H1 (cell line): ENCODE data around the gene PECR. TPM values are rescaled to one million over a fixed set of nuclear protein-coding genes. Genes with fewer than 3 reads are reported as not detected.

ENCODE experiments used
- CTCF ChIA-PET: fragments of 300-600 bp; sonication (Branson Sonifier 250); formaldehyde crosslinking; loops from one replicate; lab custom pipeline; 2021; ENCODE audit not compliant: partially characterized antibody; lab: Charles Lee
- POLR2A ChIA-PET: fragments of 300-600 bp; sonication (Branson Sonifier 250); formaldehyde crosslinking; loops from one replicate; lab custom pipeline; 2021; ENCODE audit warnings: inconsistent platforms; ENCODE audit not compliant: partially characterized antibody; lab: Charles Lee
- DNase-seq, 2 experiments: peaks; one replicate each; pipeline versions ENCODE4 v3.0.0 to v3.0.0-alpha.2; 2010 to 2022; ENCODE audit warnings: low spot score in 2 of 2, low read depth in 1 of 2, mixed read lengths in 1 of 2
- FAIRE-seq: peaks from 2 replicates; lab custom pipeline; 2011; peaks lifted over from hg19 to GRCh38; lab: Jason Lieb, UNC
- H2AFZ ChIP-seq: 2 replicates; pipeline ENCODE4 v1.8.1; 2012; ENCODE audit warnings: low read length, inconsistent platforms
- H2AK5ac ChIP-seq: 2 replicates; pipeline ENCODE4 v1.6.1; 2013; ENCODE audit warnings: low read depth, low read length
- H2BK120ac ChIP-seq: replicated peaks from 2 replicates; pipeline ENCODE3; 2013; ENCODE audit warnings: low read depth, low read length, inconsistent platforms
- H2BK12ac ChIP-seq: 2 replicates; pipeline ENCODE4 v1.6.1; 2013; ENCODE audit warnings: low read depth, low read length
- H2BK15ac ChIP-seq: 2 replicates; pipeline ENCODE4 v1.6.1; 2013; ENCODE audit warnings: low read length
- H2BK20ac ChIP-seq: 2 replicates; pipeline ENCODE4 v1.6.1; 2013; ENCODE audit warnings: low read length
- H2BK5ac ChIP-seq: 2 replicates; pipeline ENCODE4 v1.6.1; 2013; ENCODE audit warnings: low read depth, low read length
- H3K14ac ChIP-seq: 2 replicates; pipeline ENCODE4 v1.6.1; 2013; ENCODE audit warnings: inconsistent platforms; ENCODE audit not compliant: insufficient read length
- H3K18ac ChIP-seq: 2 replicates; pipeline ENCODE4 v1.6.1; 2013; ENCODE audit warnings: low read length; ENCODE audit errors: extremely low read depth
- H3K23ac ChIP-seq: 2 replicates; pipeline ENCODE4 v1.6.1; 2013; ENCODE audit warnings: inconsistent platforms; ENCODE audit not compliant: insufficient read length
- H3K23me2 ChIP-seq: 2 replicates; pipeline ENCODE4 v1.6.1; 2013; ENCODE audit warnings: low read depth, low read length
- H3K27ac ChIP-seq: 2 replicates; pipeline ENCODE4 v1.6.1; 2011; ENCODE audit warnings: low read depth, low read length, inconsistent platforms
- H3K27me3 ChIP-seq, 4 experiments: replicated peaks in 1 of 4; 1 replicate in 1 of 4; 2 replicates in 3 of 4; pipeline versions ENCODE4 v1.6.1 to v1.8.1; 2011 to 2013; ENCODE audit warnings: low read length in 3 of 4, mild to moderate bottlenecking in 3 of 4, inconsistent platforms in 2 of 4, mixed read lengths in 2 of 4, moderate library complexity in 1 of 4; ENCODE audit not compliant: control insufficient read depth in 3 of 4, insufficient read depth in 3 of 4; ENCODE audit errors: extremely low read depth in 1 of 4
- H3K36me3 ChIP-seq, 4 experiments: 2 replicates each; pipeline versions ENCODE4 v1.6.1 to v1.8.1; 2011 to 2013; ENCODE audit warnings: mild to moderate bottlenecking in 4 of 4, low read length in 3 of 4, moderate library complexity in 2 of 4, control low read depth in 1 of 4, inconsistent platforms in 1 of 4; ENCODE audit not compliant: insufficient read depth in 4 of 4, control insufficient read depth in 2 of 4
- H3K4ac ChIP-seq: replicated peaks from 2 replicates; pipeline ENCODE3; 2013; ENCODE audit warnings: low read length, low read depth, mixed read lengths, inconsistent platforms; ENCODE audit not compliant: insufficient read length
- H3K4me1 ChIP-seq, 4 experiments: replicated peaks in 1 of 4; 1 replicate in 1 of 4; 2 replicates in 3 of 4; pipeline versions ENCODE4 v1.6.1 to v1.8.1; 2011 to 2013; ENCODE audit warnings: low read length in 3 of 4, inconsistent platforms in 2 of 4, mixed read lengths in 1 of 4; ENCODE audit not compliant: insufficient read depth in 4 of 4, control insufficient read depth in 3 of 4
- H3K4me2 ChIP-seq, 2 experiments: 2 replicates each; pipeline versions ENCODE4 v1.6.1 to v1.8.1; 2011 to 2013; ENCODE audit warnings: low read depth in 2 of 2, low read length in 2 of 2, control low read depth in 1 of 2, inconsistent platforms in 1 of 2, mild to moderate bottlenecking in 1 of 2; ENCODE audit not compliant: insufficient read depth in 1 of 2
- H3K4me3 ChIP-seq, 4 experiments: fragments of 200-600, 300-600 bp in 1 of 4; sonication (generic), shearing (Covaris generic), sonication (Bioruptor Twin) in 1 of 4; 2 replicates each; pipeline versions ENCODE4 v1.5.1 to v1.8.1; 2011 to 2016; ENCODE audit warnings: low read length in 4 of 4, low read depth in 3 of 4, control low read depth in 2 of 4, inconsistent platforms in 2 of 4, mild to moderate bottlenecking in 2 of 4, mixed read lengths in 1 of 4, moderate library complexity in 1 of 4; ENCODE audit not compliant: insufficient read depth in 2 of 4; ENCODE audit errors: extremely low read depth in 1 of 4
- H3K56ac ChIP-seq: replicated peaks from 2 replicates; pipeline ENCODE3; 2013; ENCODE audit warnings: low read depth, mild to moderate bottlenecking, mixed read lengths, low read length, inconsistent platforms; ENCODE audit not compliant: insufficient read length
- H3K79me1 ChIP-seq: 2 replicates; pipeline ENCODE4 v1.6.1; 2013; ENCODE audit warnings: low read depth, low read length, control low read depth
- H3K79me2 ChIP-seq, 2 experiments: 2 replicates each; pipeline versions ENCODE4 v1.6.1 to v1.8.1; 2012 to 2013; ENCODE audit warnings: low read length in 2 of 2, mild to moderate bottlenecking in 2 of 2, inconsistent platforms in 1 of 2; ENCODE audit not compliant: insufficient read depth in 2 of 2, control insufficient read depth in 1 of 2
- H3K9ac ChIP-seq, 4 experiments: replicated peaks in 1 of 4; 1 replicate in 1 of 4; 2 replicates in 3 of 4; pipeline versions ENCODE4 v1.6.1 to v1.8.1; 2011 to 2013; ENCODE audit warnings: low read depth in 3 of 4, low read length in 3 of 4, control low read depth in 2 of 4, mild to moderate bottlenecking in 2 of 4, moderate library complexity in 2 of 4, inconsistent platforms in 1 of 4; ENCODE audit errors: extremely low read depth in 1 of 4
- H3K9me3 ChIP-seq, 2 experiments: 2 replicates each; pipeline versions ENCODE4 v1.6.1 to v1.8.1; 2012 to 2013; ENCODE audit warnings: mild to moderate bottlenecking in 2 of 2, moderate library complexity in 2 of 2, control low read depth in 1 of 2, inconsistent platforms in 1 of 2, low read depth in 1 of 2, low read length in 1 of 2, mixed read lengths in 1 of 2; ENCODE audit not compliant: insufficient read depth in 2 of 2
- H4K20me1 ChIP-seq, 2 experiments: replicated peaks in 1 of 2; 2 replicates each; pipeline versions ENCODE3 to v1.8.1; 2011 to 2013; ENCODE audit warnings: inconsistent platforms in 2 of 2, low read length in 2 of 2, mild to moderate bottlenecking in 1 of 2; ENCODE audit not compliant: insufficient read depth in 2 of 2, control insufficient read depth in 1 of 2
- H4K5ac ChIP-seq: 2 replicates; pipeline ENCODE4 v1.6.1; 2013; ENCODE audit warnings: low read length, low read depth, mixed read lengths, inconsistent platforms; ENCODE audit not compliant: insufficient read length
- H4K8ac ChIP-seq: 2 replicates; pipeline ENCODE4 v1.8.0; 2013; ENCODE audit warnings: mild to moderate bottlenecking, moderate library complexity, low read length, inconsistent platforms; ENCODE audit not compliant: insufficient read depth; ENCODE audit errors: extremely low read depth
- H4K91ac ChIP-seq: replicated peaks from 2 replicates; pipeline ENCODE3; 2013; ENCODE audit warnings: low read length, mixed read lengths, inconsistent platforms; ENCODE audit not compliant: insufficient read length
- BRCA1 ChIP-seq: IDR thresholded peaks from 2 replicates; pipeline ENCODE4 v1.6.1; 2012; ENCODE audit warnings: low read depth, low read length, improper control_type of control experiment
- CEBPB ChIP-seq: IDR thresholded peaks from 2 replicates; pipeline ENCODE4 v1.6.1; 2012; ENCODE audit warnings: low read depth, low read length
- CHD1 ChIP-seq: IDR thresholded peaks from 2 replicates; pipeline ENCODE4 v1.6.1; 2012; ENCODE audit warnings: low read depth, low read length, improper control_type of control experiment
- GTF2F1 ChIP-seq: IDR thresholded peaks from 2 replicates; pipeline ENCODE4 v1.6.1; 2012; ENCODE audit warnings: low read depth, low read length, improper control_type of control experiment, borderline replicate concordance
- HDAC2 ChIP-seq, 2 experiments: fragments of 300-600 bp in 1 of 2; sonication (generic) in 1 of 2; IDR thresholded peaks; 2 replicates each; pipeline ENCODE4 v1.6.1; 2011 to 2012; ENCODE audit warnings: low read depth in 2 of 2, low read length in 2 of 2, mild to moderate bottlenecking in 2 of 2, moderate library complexity in 2 of 2, borderline replicate concordance in 1 of 2, inconsistent platforms in 1 of 2
- MAFK ChIP-seq: IDR thresholded peaks from 2 replicates; pipeline ENCODE4 v1.6.1; 2012; ENCODE audit warnings: low read depth, mild to moderate bottlenecking, improper control_type of control experiment, low read length
- PHF8 ChIP-seq: fragments of 200-600 bp; sonication (generic); conservative IDR thresholded peaks from 2 replicates; pipeline ENCODE4 v1.7.1; 2012; ENCODE audit warnings: low read depth, mild to moderate bottlenecking, inconsistent platforms, low read length, moderate library complexity
- SUZ12 ChIP-seq: fragments of 200-600 bp; sonication (generic); IDR thresholded peaks from 2 replicates; pipeline ENCODE4 v1.6.1; 2012; ENCODE audit warnings: mild to moderate bottlenecking, inconsistent platforms, low read length, moderate library complexity, mixed read lengths
- TAF7 ChIP-seq: optimal IDR thresholded peaks from 2 replicates; pipeline ENCODE3; 2011; ENCODE audit warnings: low read depth, mild to moderate bottlenecking, inconsistent platforms, low read length, moderate library complexity, borderline replicate concordance
- WGBS, 2 experiments: shearing (Covaris generic) in 1 of 2; methylation state at CpG; one replicate each; pipeline versions ENCODE4 v1.1.6 to v1.1.7; 2013 to 2015; ENCODE audit warnings: low lambda C conversion rate in 2 of 2, mixed read lengths in 2 of 2, inconsistent platforms in 1 of 2, low coverage in 1 of 2, missing lambda C conversion rate in 1 of 2; ENCODE audit not compliant: insufficient replicate concordance in 2 of 2, insufficient coverage in 1 of 2, insufficient read length in 1 of 2; ENCODE audit errors: extremely low coverage in 1 of 2, missing lambda C conversion rate in 1 of 2; 5-methylcytosine and 5-hydroxymethylcytosine counted together
- polyA plus RNA-seq, 7 experiments: library from polyadenylated mRNA; depleted of rRNA in 3 of 7; stranded (reverse) in 5 of 7; unstranded in 2 of 7; fragments of >200 nt in 5 of 7; fragments of 200-250 nt in 2 of 7; gene quantifications; 1 replicate in 5 of 7; 2 replicates in 1 of 7; 4 replicates in 1 of 7; pipeline versions ENCODE4 v1.2.1 to v1.2.3, GENCODE V29; 2011 to 2013; ENCODE audit warnings: missing spikeins in 2 of 7, mixed read lengths in 2 of 7
- total RNA-seq: library from RNA; stranded (reverse); fragmentation: NEBNext Ultra II Directional; extraction: Animal tissue kit (Norgen Biotek cat#: 25700); gene quantifications from 2 replicates; pipeline ENCODE4 v1.2.1, GENCODE V29; 2021
- TF ChIP-seq, protein P1 (sequence below), 3 experiments: IDR thresholded peaks; 1 replicate in 2 of 3; 2 replicates in 1 of 3; pipeline versions ENCODE4 v1.5.1 to v1.6.1; 2011; ENCODE audit warnings: low read length in 3 of 3, mild to moderate bottlenecking in 3 of 3, inconsistent platforms in 2 of 3, low read depth in 1 of 3, moderate library complexity in 1 of 3; ENCODE audit not compliant: insufficient read depth in 1 of 3; ENCODE audit errors: control extremely low read depth in 1 of 3

Gene PECR
- total and polyA plus RNA-seq, 2 of the 8 experiments (the other 6 are each of a cell fraction or from before 2014, with no cell fraction given) = 15.9 to 19.2 TPM

DNA sequence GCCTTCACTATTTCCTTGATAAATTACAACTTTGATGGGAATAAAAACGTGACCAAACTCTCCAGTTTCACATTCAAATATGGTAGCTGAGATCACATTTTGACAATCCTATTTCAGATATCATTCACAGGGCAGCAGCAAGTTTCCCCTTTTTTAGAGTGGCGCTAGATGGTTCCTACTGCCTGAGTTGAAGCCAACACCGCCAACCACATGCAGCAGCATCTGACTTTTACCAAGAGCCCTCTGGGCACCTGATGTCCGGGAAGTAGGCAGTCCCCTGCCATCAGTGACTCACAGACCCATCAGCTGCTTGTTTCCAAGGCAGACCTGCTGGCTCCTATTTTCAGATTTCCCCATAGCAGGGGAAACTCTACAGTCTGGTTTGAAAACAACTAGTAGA lies 64.2 kb downstream of the PECR start:
- no peak overlapping the region for H2AFZ ChIP-seq
- no peak overlapping the region for H3K27ac ChIP-seq
- no peak overlapping the region for H2AK5ac ChIP-seq
- no peak overlapping the region for H3K23ac ChIP-seq
- no peak overlapping the region for H3K18ac ChIP-seq
- no peak overlapping the region for H3K4me3 ChIP-seq
- no peak overlapping the region for H3K4me2 ChIP-seq
- H3K9me3 ChIP-seq = no peaks in the 10 kb centered on the region
- H2BK120ac ChIP-seq = no peak overlapping the region
- no peak overlapping the region for H3K9ac ChIP-seq
- no peak overlapping the region for H2BK5ac ChIP-seq
- H2BK12ac ChIP-seq = no peak overlapping the region
- H3K14ac ChIP-seq = no peak overlapping the region
- ChIA-PET POLR2A (interaction anchor here (1.1 kb wide), 1 partner anchor 11 kb away, joined by 3 read pairs; no protein-coding TSS in a partner anchor), CTCF (interaction anchor here (0.6 to 12.0 kb wide), 6 partner anchors 9 to 238 kb away, joined by 3 to 165 read pairs (median 3); no protein-coding TSS in a partner anchor)
- no peak for FAIRE-seq
- no peaks in the 10 kb centered on the region for H3K27me3 ChIP-seq
- no peak overlapping the region for H4K5ac ChIP-seq
- H3K79me2 ChIP-seq = peaks cover 0 to 5% of the 10 kb centered on the region in 2 experiments; a peak in 2 of 4 replicates
- H3K56ac ChIP-seq = no peak overlapping the region
- no peaks in the 10 kb centered on the region for H3K79me1 ChIP-seq
- H4K91ac ChIP-seq = no peak overlapping the region
- H4K20me1 ChIP-seq = no peaks in the 10 kb centered on the region
- H2BK20ac ChIP-seq = no peak overlapping the region
- no peaks in the 10 kb centered on the region for H3K36me3 ChIP-seq
- H4K8ac ChIP-seq = no peak overlapping the region
- H3K4me1 ChIP-seq = peaks cover 0 to 3% (median under 1%) of the 10 kb centered on the region in 4 experiments; a peak in 3 of 7 replicates
- no peak for DNase-seq
- no peak overlapping the region for H3K4ac ChIP-seq
- WGBS, 2 experiments = 86% methylated on average over 4 of the region's 4 CpGs; no CpG with 5 or more reads in 1 of the 2 experiments
- H3K23me2 ChIP-seq = peaks cover 2% of the 10 kb centered on the region; the same call in 1 of the 2 replicates
- H2BK15ac ChIP-seq = no peak overlapping the region
- no peak for TF ChIP-seq GTF2F1
- TF ChIP-seq, protein P1, sequence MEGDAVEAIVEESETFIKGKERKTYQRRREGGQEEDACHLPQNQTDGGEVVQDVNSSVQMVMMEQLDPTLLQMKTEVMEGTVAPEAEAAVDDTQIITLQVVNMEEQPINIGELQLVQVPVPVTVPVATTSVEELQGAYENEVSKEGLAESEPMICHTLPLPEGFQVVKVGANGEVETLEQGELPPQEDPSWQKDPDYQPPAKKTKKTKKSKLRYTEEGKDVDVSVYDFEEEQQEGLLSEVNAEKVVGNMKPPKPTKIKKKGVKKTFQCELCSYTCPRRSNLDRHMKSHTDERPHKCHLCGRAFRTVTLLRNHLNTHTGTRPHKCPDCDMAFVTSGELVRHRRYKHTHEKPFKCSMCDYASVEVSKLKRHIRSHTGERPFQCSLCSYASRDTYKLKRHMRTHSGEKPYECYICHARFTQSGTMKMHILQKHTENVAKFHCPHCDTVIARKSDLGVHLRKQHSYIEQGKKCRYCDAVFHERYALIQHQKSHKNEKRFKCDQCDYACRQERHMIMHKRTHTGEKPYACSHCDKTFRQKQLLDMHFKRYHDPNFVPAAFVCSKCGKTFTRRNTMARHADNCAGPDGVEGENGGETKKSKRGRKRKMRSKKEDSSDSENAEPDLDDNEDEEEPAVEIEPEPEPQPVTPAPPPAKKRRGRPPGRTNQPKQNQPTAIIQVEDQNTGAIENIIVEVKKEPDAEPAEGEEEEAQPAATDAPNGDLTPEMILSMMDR (IDR thresholded peaks at IDR 0.05; ENCODE audit: control extremely low read depth in 1 of 3, insufficient read depth in 1 of 3, low read depth in 1 of 3, low read length in 3 of 3) = no peak
- no peak for TF ChIP-seq CEBPB
- no peak for TF ChIP-seq MAFK
- TF ChIP-seq TAF7 = no peak
- no peak for TF ChIP-seq HDAC2 (IDR thresholded peaks at IDR 0.05; ENCODE audit: borderline replicate concordance in 1 of 2, low read depth in 2 of 2, low read length in 2 of 2)
- TF ChIP-seq PHF8 = no peak
- no peak for TF ChIP-seq SUZ12
- TF ChIP-seq CHD1 = no peak
- TF ChIP-seq BRCA1 = no peak
